Measurements from ENCODE around the gene MAGEA10. TPM values are rescaled to one million over a fixed set of nuclear protein-coding genes. Genes with fewer than 3 reads are reported as not detected.

MAGEA10 gene
- total and polyA plus RNA-seq, 9 of the 15 experiments (the other 6 are each of a cell fraction or from before 2014, with no cell fraction given): 0.06 to 0.45 (median 0.15) TPM; not detected in 4

GRCh38 chrX:152177497-152178269 is 39.3 kb upstream of the MAGEA10 start (continued):
- TF ChIP-seq ZNF592 (IDR thresholded peaks at IDR 0.05): peak; percentile 53; the same call in 1 of the 2 replicates
- no peak for TF ChIP-seq BRF1 (IDR thresholded peaks at IDR 0.05; ENCODE audit: borderline replicate concordance, extremely low read depth, insufficient read length)
- peak in 1 of 2 experiments; percentile 66 for TF ChIP-seq NCOA2 (IDR thresholded peaks at IDR 0.05; ENCODE audit: partially characterized antibody in 2 of 2)
- TF ChIP-seq NFATC3 (IDR thresholded peaks at IDR 0.05): peak; percentile 29; the same call in 1 of the 2 replicates
- no peak for TF ChIP-seq SMARCE1 (IDR thresholded peaks at IDR 0.05)
- TF ChIP-seq SMAD2 (IDR thresholded peaks at IDR 0.05; ENCODE audit: low read depth, low read length): no peak
- peak; percentile 67; the same call in 1 of the 2 replicates for TF ChIP-seq POLR2H (tag; IDR thresholded peaks at IDR 0.05; ENCODE audit: low read depth)
- TF ChIP-seq RBM34 (IDR thresholded peaks at IDR 0.05; ENCODE audit: borderline replicate concordance, insufficient read depth, low read length): no peak
- no peak for TF ChIP-seq RUNX1 (IDR thresholded peaks at IDR 0.05; ENCODE audit: low read depth)
- TF ChIP-seq MEIS2 (IDR thresholded peaks at IDR 0.05; ENCODE audit: partially characterized antibody): peak; percentile 28
- TF ChIP-seq XRCC4 (IDR thresholded peaks at IDR 0.05; ENCODE audit: extremely low read depth, insufficient read depth, insufficient read length): no peak
- no peak for TF ChIP-seq ZNF431 (CRISPR knock-in tag; IDR thresholded peaks at IDR 0.05)
- TF ChIP-seq SREBF1 (IDR thresholded peaks at IDR 0.05; ENCODE audit: borderline replicate concordance, low read depth, low read length): no peak
- TF ChIP-seq FOXK2 (conservative IDR thresholded peaks at IDR 0.05 in 1 of 2, IDR thresholded peaks at IDR 0.05 in 1 of 2; ENCODE audit: low read depth in 2 of 2): peak; percentile 46 to 47; a peak in 2 of 4 replicates
- peak; percentile 83 for TF ChIP-seq ZKSCAN8 (CRISPR knock-in tag; IDR thresholded peaks at IDR 0.05)
